Measurements from ENCODE around the gene SCNN1G.
A peak's percentile ranks its signal among the peaks of the same experiment; 100 is the strongest.

DNA sequence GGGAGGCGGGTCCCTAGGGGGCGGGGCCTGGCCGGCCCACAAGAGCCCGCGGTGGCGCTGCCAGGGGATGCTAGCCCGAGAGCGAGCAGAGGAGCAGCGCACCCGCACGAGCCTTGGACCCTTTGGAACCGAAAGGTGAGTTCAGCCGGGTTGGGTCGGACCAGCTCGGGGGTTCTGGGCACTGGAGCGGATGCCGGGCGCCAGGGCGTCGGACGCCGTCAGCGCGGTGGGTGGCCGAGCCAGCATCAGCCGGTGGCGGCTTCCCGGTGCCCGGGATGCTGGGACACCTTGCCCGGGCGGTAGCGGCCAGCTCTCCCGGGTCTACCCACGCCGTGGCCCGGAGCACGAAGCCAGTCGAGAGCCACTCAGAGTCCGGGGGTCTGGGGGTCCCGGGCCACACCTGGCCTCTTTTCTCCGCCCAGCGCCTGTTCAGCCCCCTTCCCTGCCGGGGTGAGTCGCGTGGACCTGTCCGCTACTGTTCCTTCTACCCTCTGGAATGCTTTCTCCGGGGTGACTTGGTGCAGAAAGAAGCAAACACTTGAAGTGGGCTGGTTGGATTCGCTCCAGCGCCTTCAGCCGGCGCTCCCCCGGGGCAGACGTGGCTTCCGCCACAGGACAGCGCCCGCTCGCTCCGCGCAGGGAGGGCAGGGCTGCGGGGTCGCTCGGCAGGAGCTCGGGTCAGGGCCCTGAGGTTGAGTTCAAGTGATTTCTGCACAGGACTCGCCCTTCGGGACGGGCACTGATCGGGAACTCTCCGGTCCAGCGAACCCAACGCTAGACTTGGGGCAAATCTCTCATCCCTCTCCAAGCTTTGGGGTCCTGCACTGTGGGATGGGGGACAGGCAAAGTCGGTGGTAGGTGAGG, at the start of gene SCNN1G:
- no peak for TF ChIP-seq POLR2A (IDR thresholded peaks at IDR 0.05)
- TF ChIP-seq CTCF (IDR thresholded peaks at IDR 0.05): peak in 1 of 4 experiments; percentile 39
- TF ChIP-seq POLR2AphosphoS5 (IDR thresholded peaks at IDR 0.05): no peak
